K562 (cell line): ENCODE results near the gene GNA15. TPM values are rescaled to one million over a fixed set of nuclear protein-coding genes. Genes with fewer than 3 reads are reported as not detected.

Experiments
- ATAC-seq: fragments of 200-7000 bp; cut with Tn5 transposase; 3 replicates; pipeline ENCODE4 v1.9.1; 2020; ENCODE audit warnings: moderate library complexity
- BruUV-seq: library from RNA; stranded (reverse); fragments of 400-500 nt; replicated peaks from 2 replicates; lab custom pipeline; 2021; lab: Mats Ljungman, UMichigan
- CTCF ChIA-PET: fragments of 300-600 bp; formaldehyde crosslinking; extraction: SDS; loops from one replicate; lab custom pipeline; 2021; ENCODE audit warnings: low intra/inter-chr PET ratio; lab: Yijun Ruan, JAX
- POLR2A ChIA-PET: fragments of 300-600, 350-650 bp; sonication (Branson Sonifier 250); formaldehyde crosslinking; extraction: SDS; loops from one replicate; lab custom pipeline; 2021; ENCODE audit warnings: antibody characterized with exemption, inconsistent platforms; lab: Yijun Ruan, JAX
- DNase-seq, 4 experiments: peaks; one replicate each; pipeline versions ENCODE4 v3.0.0 to v3.0.0-alpha.2; 2011 to 2018; ENCODE audit warnings: low spot score in 3 of 4, mixed read lengths in 3 of 4; ENCODE audit errors: extremely low read depth in 1 of 4
- FAIRE-seq: peaks from 2 replicates; lab custom pipeline; 2011; peaks lifted over from hg19 to GRCh38; lab: Jason Lieb, UNC
- H2AFZ ChIP-seq: 2 replicates; pipeline ENCODE4 v1.6.0; 2011; ENCODE audit warnings: low read depth, low read length, control low read depth, inconsistent platforms
- H3K27ac ChIP-seq: fragments of 200-600 bp; 3 replicates; pipeline ENCODE4 v1.8.0; 2011; ENCODE audit warnings: low read depth, mild to moderate bottlenecking, control low read depth, inconsistent platforms, low read length, moderate library complexity, mixed read lengths; ENCODE audit errors: extremely low read depth
- H3K27me3 ChIP-seq, 2 experiments: fragments of 300-600 bp in 1 of 2; 2 replicates in 1 of 2; 3 replicates in 1 of 2; pipeline versions ENCODE4 v1.6.0 to v1.8.0; 2011; ENCODE audit warnings: inconsistent platforms in 2 of 2, low read length in 2 of 2, mild to moderate bottlenecking in 1 of 2, mixed read lengths in 1 of 2, moderate library complexity in 1 of 2; ENCODE audit not compliant: control insufficient read depth in 2 of 2, insufficient read depth in 2 of 2
- H3K36me3 ChIP-seq: fragments of 300-600 bp; 3 replicates; pipeline ENCODE4 v1.8.0; 2011; ENCODE audit warnings: mild to moderate bottlenecking, low read length, inconsistent platforms; ENCODE audit not compliant: control insufficient read depth, insufficient read depth
- H3K4me1 ChIP-seq, 2 experiments: fragments of 200-600 bp in 1 of 2; replicated peaks in 1 of 2; 2 replicates in 1 of 2; 3 replicates in 1 of 2; pipeline versions ENCODE4 v1.5.1 to v1.8.0; 2011; ENCODE audit warnings: inconsistent platforms in 2 of 2, low read length in 2 of 2, mild to moderate bottlenecking in 1 of 2, mixed read lengths in 1 of 2, moderate library complexity in 1 of 2; ENCODE audit not compliant: control insufficient read depth in 2 of 2, insufficient read depth in 2 of 2
- H3K4me2 ChIP-seq: 2 replicates; pipeline ENCODE4 v1.6.1; 2011; ENCODE audit warnings: low read length, control low read depth, inconsistent platforms, mixed read lengths; ENCODE audit not compliant: insufficient read depth
- H3K4me3 ChIP-seq: fragments of 200-600 bp; sonication (generic), shearing (Covaris generic); 2 replicates; pipeline ENCODE4 v1.5.1; 2016; ENCODE audit warnings: control low read depth, inconsistent platforms
- H3K79me2 ChIP-seq: fragments of 200-600 bp; 3 replicates; pipeline ENCODE4 v1.8.0; 2011; ENCODE audit warnings: low read length, inconsistent platforms; ENCODE audit not compliant: control insufficient read depth, insufficient read depth
- H3K9ac ChIP-seq, 2 experiments: 2 replicates each; pipeline versions ENCODE4 v1.6.0 to v1.6.1; 2011; ENCODE audit warnings: low read depth in 2 of 2, low read length in 2 of 2, control low read depth in 1 of 2, inconsistent platforms in 1 of 2, mild to moderate bottlenecking in 1 of 2, mixed read lengths in 1 of 2; ENCODE audit not compliant: insufficient read depth in 1 of 2
- H3K9me1 ChIP-seq: one replicate; pipeline ENCODE4 v1.6.0; 2011; ENCODE audit warnings: inconsistent platforms, mild to moderate bottlenecking, low read length, moderate library complexity; ENCODE audit not compliant: control insufficient read depth, insufficient read depth
- H3K9me3 ChIP-seq: replicated peaks from 2 replicates; pipeline ENCODE4 v1.5.1; 2011; ENCODE audit warnings: low read depth, low read length, inconsistent platforms; ENCODE audit not compliant: control insufficient read depth, insufficient read depth
- H4K20me1 ChIP-seq: replicated peaks from 2 replicates; pipeline ENCODE4 v1.6.1; 2011; ENCODE audit warnings: low read length, inconsistent platforms, mixed read lengths; ENCODE audit not compliant: control insufficient read depth, insufficient read depth
- BCOR ChIP-seq: fragments of 450-650 bp; IDR thresholded peaks from 2 replicates; pipeline ENCODE4 v1.6.1; 2016
- CBFB ChIP-seq: sonication (generic); formaldehyde crosslinking; IDR thresholded peaks from 2 replicates; pipeline ENCODE4 v1.4.0; 2020; ENCODE audit warnings: mild to moderate bottlenecking, missing genetic modification reagents
- ETS2 ChIP-seq: IDR thresholded peaks from 2 replicates; pipeline ENCODE4 v1.6.1; 2016; ENCODE audit warnings: borderline replicate concordance, missing genetic modification characterization, mild to moderate bottlenecking, moderate library complexity, missing compliant biosample characterization; ENCODE audit not compliant: poor library complexity, severe bottlenecking
- FOXP4 ChIP-seq: sonication (generic); formaldehyde crosslinking; IDR thresholded peaks from 2 replicates; pipeline ENCODE4 v1.8.0; 2022; ENCODE audit warnings: mild to moderate bottlenecking, missing genetic modification reagents, borderline replicate concordance
- NCOA6 ChIP-seq: fragments of 450-650 bp; IDR thresholded peaks from 2 replicates; pipeline ENCODE4 v1.6.1; 2017; ENCODE audit warnings: mild to moderate bottlenecking
- PTBP1 ChIP-seq: fragments of 200-400 bp; formaldehyde crosslinking; IDR thresholded peaks from 2 replicates; pipeline ENCODE4 v1.6.1; 2017; ENCODE audit warnings: low read depth, low read length
- RAD51 ChIP-seq: fragments of 450-650 bp; IDR thresholded peaks from 2 replicates; pipeline ENCODE4 v1.7.1; 2016; ENCODE audit warnings: low read depth, mild to moderate bottlenecking, borderline replicate concordance
- RBM22 ChIP-seq: fragments of 200-400 bp; formaldehyde crosslinking; IDR thresholded peaks from 2 replicates; pipeline ENCODE4 v1.6.1; 2018; ENCODE audit warnings: low read length, low read depth; ENCODE audit not compliant: poor library complexity, severe bottlenecking
- TOE1 ChIP-seq, 2 experiments: fragments of 450-650 bp in 1 of 2; sonication (generic) in 1 of 2; formaldehyde crosslinking in 1 of 2; IDR thresholded peaks; 2 replicates each; pipeline versions ENCODE4 v1.7.1 to v1.8.0; 2016 to 2022; ENCODE audit warnings: borderline replicate concordance in 2 of 2, mild to moderate bottlenecking in 2 of 2, antibody characterized with exemption in 1 of 2, inconsistent platforms in 1 of 2, low read depth in 1 of 2, missing genetic modification reagents in 1 of 2, moderate library complexity in 1 of 2
- YY1 ChIP-seq, 3 experiments: IDR thresholded peaks; 2 replicates each; pipeline ENCODE4 v1.6.1; 2011; ENCODE audit warnings: low read length in 2 of 3, mild to moderate bottlenecking in 2 of 3, moderate library complexity in 2 of 3, borderline replicate concordance in 1 of 3, control low read depth in 1 of 3, low read depth in 1 of 3; ENCODE audit not compliant: insufficient read depth in 3 of 3, insufficient replicate concordance in 2 of 3, control insufficient read depth in 1 of 3, insufficient read length in 1 of 3; ENCODE audit errors: extremely low read depth in 1 of 3
- ZBTB2 ChIP-seq: fragments of 450-650 bp; IDR thresholded peaks from 2 replicates; pipeline ENCODE4 v1.6.1; 2016; ENCODE audit warnings: antibody characterized with exemption
- ZNF232 ChIP-seq: sonication (generic); formaldehyde crosslinking; IDR thresholded peaks from 2 replicates; pipeline ENCODE4 v1.8.0; 2022; ENCODE audit warnings: mild to moderate bottlenecking, missing genetic modification reagents
- ZNF384 ChIP-seq: IDR thresholded peaks from 2 replicates; pipeline ENCODE4 v1.6.1; 2012; ENCODE audit warnings: low read depth, low read length, improper control_type of control experiment
- ZNF445 ChIP-seq: fragments of 250-450 bp; sonication (Bioruptor Pico); IDR thresholded peaks from 2 replicates; pipeline ENCODE4 v1.4.0; 2020; ENCODE audit warnings: low read depth, mild to moderate bottlenecking, moderate library complexity
- ZNF512 ChIP-seq: IDR thresholded peaks from 2 replicates; pipeline ENCODE4 v1.6.1; 2016; ENCODE audit warnings: missing genetic modification characterization, missing compliant biosample characterization
- WGBS: fragments of 100-300 bp; shearing (Covaris generic); methylation state at CpG from one replicate; pipeline ENCODE4 v1.1.6; 2016; ENCODE audit warnings: low coverage, mixed read lengths; ENCODE audit not compliant: insufficient coverage; ENCODE audit errors: missing lambda C conversion rate; 5-methylcytosine and 5-hydroxymethylcytosine counted together
- in situ Hi-C: fragments of 300-500 bp; cut with MboI; formaldehyde crosslinking; loops from 4 replicates; pipeline ENCODE4 v1.15.0; 2018; ENCODE audit warnings: inconsistent platforms, mixed read lengths
- intact Hi-C: fragments of 100-400 bp; cut with micrococcal nuclease; formaldehyde crosslinking; loops from 2 replicates; pipeline ENCODE4 v1.14.2; 2022
- polyA plus RNA-seq, 8 experiments: library from polyadenylated mRNA; depleted of rRNA in 4 of 8; stranded (reverse) in 5 of 8; unstranded in 3 of 8; fragments of >200 nt; fragmentation: Nextera tagmentation in 2 of 8; fragmentation: Illumina TruSeq in 1 of 8; extraction: Ambion mirVana in 2 of 8; extraction: Trizol in 1 of 8; gene quantifications; 2 replicates each; pipeline versions ENCODE4 v1.2.1 to v1.2.3, GENCODE V29; 2011 to 2014; ENCODE audit warnings: inconsistent platforms in 1 of 8, missing spikeins in 1 of 8
- total RNA-seq, 7 experiments: library from RNA; depleted of rRNA in 6 of 7; stranded (reverse); fragments of >200 nt in 6 of 7; fragmentation: Illumina TruSeq in 2 of 7; extraction: Trizol in 2 of 7; gene quantifications; 2 replicates each; pipeline versions ENCODE4 v1.2.1 to v1.2.3, GENCODE V29; 2011 to 2021; ENCODE audit warnings: low replicate concordance in 1 of 7

Gene GNA15
- total and polyA plus RNA-seq, 9 of the 15 experiments (the other 6 are each of a cell fraction or from before 2014, with no cell fraction given) = 0.03 to 0.24 (median 0.11) TPM; not detected in 1

- 38% methylated on average over 4 of the region's 5 CpGs for WGBS
- no peak for FAIRE-seq
- BruUV-seq = no TSS peak
- no peak overlapping the region for H3K9ac ChIP-seq
- no peaks in the 10 kb centered on the region for H3K36me3 ChIP-seq
- H3K9me1 ChIP-seq = no peaks in the 10 kb centered on the region
- H4K20me1 ChIP-seq = no peaks in the 10 kb centered on the region
- no peak overlapping the region for H3K4me2 ChIP-seq
- POLR2A ChIA-PET = no interaction called here
- no peaks in the 10 kb centered on the region for H3K9me3 ChIP-seq
- no peaks in the 10 kb centered on the region for H3K79me2 ChIP-seq
- H2AFZ ChIP-seq = no peak overlapping the region
- H3K4me1 ChIP-seq = peaks cover 0 to 31% of the 10 kb centered on the region in 2 experiments; a peak in 3 of 5 replicates
- H3K27ac ChIP-seq = no peak overlapping the region
- peak; percentile 88 for ATAC-seq
- H3K27me3 ChIP-seq = no peaks in the 10 kb centered on the region; a peak in 1 of 5 replicates
- in situ Hi-C loops (no loop called here), intact Hi-C loops (no loop called here)
- DNase-seq = peak; percentile 68 to 72 (median 70)
- H3K4me3 ChIP-seq = no peak overlapping the region
- CTCF ChIA-PET = interaction anchor here (0.8 kb wide), 1 partner anchor 16 kb away, joined by 3 read pairs; no protein-coding TSS in a partner anchor
- TF ChIP-seq CBFB (CRISPR knock-in tag) (no peak), ZNF384 (no peak), YY1 (IDR thresholded peaks at IDR 0.05; ENCODE audit: borderline replicate concordance in 1 of 3, control insufficient read depth in 1 of 3, extremely low read depth in 1 of 3, insufficient read depth in 3 of 3, insufficient read length in 1 of 3, insufficient replicate concordance in 2 of 3, low read depth in 1 of 3, low read length in 2 of 3) (peak in 1 of 3 experiments; percentile 52), ZNF512 (tag) (no peak), ZBTB2 (no peak; the same call in 1 of the 2 replicates), ZNF445 (CRISPR knock-in tag) (no peak), BCOR (peak; percentile 99), ETS2 (tag) (no peak), TOE1 (IDR thresholded peaks at IDR 0.05; ENCODE audit: borderline replicate concordance) (no peak), TOE1 (CRISPR knock-in tag; IDR thresholded peaks at IDR 0.05; ENCODE audit: borderline replicate concordance, low read depth) (no peak), RBM22 (no peak), PTBP1 (peak; percentile 94), RAD51 (0 out of 2 replicates have a peak, but pooled peaks have one; percentile 23), NCOA6 (no peak), FOXP4 (no peak), ZNF232 (CRISPR knock-in tag) (no peak)
Measured at GRCh38 chr19:3146677-3147100, 10.9 kb downstream of the GNA15 start.
